ENCODE data around the gene ENPP1. TPM values are rescaled to one million over a fixed set of nuclear protein-coding genes. Genes with fewer than 3 reads are reported as not detected.

ENPP1 gene
- total and polyA plus RNA-seq, 9 of the 15 experiments (the other 6 are each of a cell fraction or from before 2014, with no cell fraction given): 0.03 to 0.56 (median 0.14) TPM

- no peak overlapping the region for H3K4me2 ChIP-seq (ENCODE audit: insufficient read depth, low read length)
- ChIA-PET CTCF (ENCODE audit: low intra/inter-chr PET ratio) (no interaction called here), POLR2A (interaction anchor here (0.7 kb wide), 1 partner anchor 730 kb away, joined by 3 read pairs; no protein-coding TSS in a partner anchor)
- 1% methylated on average over 4 of the region's 4 CpGs for WGBS (ENCODE audit: insufficient coverage, low coverage, missing lambda C conversion rate)
- TF ChIP-seq PTRF (tag; IDR thresholded peaks at IDR 0.05): no peak
- TF ChIP-seq ZNF212 (CRISPR knock-in tag; IDR thresholded peaks at IDR 0.05): no peak
- H3K4me1 ChIP-seq (replicated peaks in 1 of 2; ENCODE audit: control insufficient read depth in 2 of 2, insufficient read depth in 2 of 2, low read length in 2 of 2): no peaks in the 10 kb centered on the region; a peak in 1 of 5 replicates
- DNase-seq (ENCODE audit: extremely low read depth in 1 of 4, low spot score in 3 of 4) (no peak), ATAC-seq (no peak), FAIRE-seq (no peak)
- H3K9me1 ChIP-seq (ENCODE audit: control insufficient read depth, insufficient read depth, low read length): no peaks in the 10 kb centered on the region
- H3K9me3 ChIP-seq (replicated peaks; ENCODE audit: control insufficient read depth, insufficient read depth, low read depth, low read length): no peaks in the 10 kb centered on the region
- no peak overlapping the region for H3K27ac ChIP-seq (ENCODE audit: extremely low read depth, low read depth, low read length)
- H3K27me3 ChIP-seq (ENCODE audit: control insufficient read depth in 2 of 2, insufficient read depth in 2 of 2, low read length in 2 of 2): peaks cover 0 to 5% of the 10 kb centered on the region in 2 experiments; a peak in 3 of 5 replicates
- no peaks in the 10 kb centered on the region for H4K20me1 ChIP-seq (replicated peaks; ENCODE audit: control insufficient read depth, insufficient read depth, low read length)
- intact Hi-C loops (cut with micrococcal nuclease): no loop called here
- no TSS peak for BruUV-seq (replicated peaks)
- in situ Hi-C loops (cut with MboI): no loop called here
- H3K4me3 ChIP-seq: no peak overlapping the region
- H2AFZ ChIP-seq (ENCODE audit: low read depth, low read length): no peak overlapping the region
- H3K9ac ChIP-seq (ENCODE audit: insufficient read depth in 1 of 2, low read depth in 2 of 2, low read length in 2 of 2): no peak overlapping the region
- H3K79me2 ChIP-seq (ENCODE audit: control insufficient read depth, insufficient read depth, low read length): no peaks in the 10 kb centered on the region
- no peaks in the 10 kb centered on the region for H3K36me3 ChIP-seq (ENCODE audit: control insufficient read depth, insufficient read depth, low read length)
Measured at GRCh38 chr6:131758920-131759319, 48.9 kb upstream of the ENPP1 start.

- Histone ChIP-seq H3K36me3 (ENCODE audit: control insufficient read depth, insufficient read depth, low read length) (no peaks in the 10 kb centered on the region), H3K9ac (ENCODE audit: insufficient read depth in 1 of 2, low read depth in 2 of 2, low read length in 2 of 2) (no peak overlapping the region), H2AFZ (ENCODE audit: low read depth, low read length) (no peak overlapping the region), H3K4me2 (ENCODE audit: insufficient read depth, low read length) (no peak overlapping the region), H4K20me1 (replicated peaks; ENCODE audit: control insufficient read depth, insufficient read depth, low read length) (no peaks in the 10 kb centered on the region), H3K4me1 (replicated peaks in 1 of 2; ENCODE audit: control insufficient read depth in 2 of 2, insufficient read depth in 2 of 2, low read length in 2 of 2) (no peaks in the 10 kb centered on the region; a peak in 1 of 5 replicates), H3K27me3 (ENCODE audit: control insufficient read depth in 2 of 2, insufficient read depth in 2 of 2, low read length in 2 of 2) (no peaks in the 10 kb centered on the region; a peak in 2 of 5 replicates), H3K27ac (ENCODE audit: extremely low read depth, low read depth, low read length) (no peak overlapping the region), H3K9me1 (ENCODE audit: control insufficient read depth, insufficient read depth, low read length) (no peaks in the 10 kb centered on the region), H3K9me3 (replicated peaks; ENCODE audit: control insufficient read depth, insufficient read depth, low read depth, low read length) (no peaks in the 10 kb centered on the region), H3K4me3 (no peak overlapping the region), H3K79me2 (ENCODE audit: control insufficient read depth, insufficient read depth, low read length) (no peaks in the 10 kb centered on the region)
- POLR2A ChIA-PET: no interaction called here
- DNase-seq (ENCODE audit: extremely low read depth in 1 of 4, low spot score in 3 of 4) (no peak), ATAC-seq (no peak), FAIRE-seq (no peak)
- no TSS peak for BruUV-seq (replicated peaks)
- CTCF ChIA-PET (ENCODE audit: low intra/inter-chr PET ratio): interaction anchor here (0.7 kb wide), 1 partner anchor 672 kb away, joined by 3 read pairs; no protein-coding TSS in a partner anchor
- WGBS (ENCODE audit: insufficient coverage, low coverage, missing lambda C conversion rate): under 1% methylated on average over 6 of the region's 6 CpGs
- intact Hi-C loops (cut with micrococcal nuclease): no loop called here
- in situ Hi-C loops (cut with MboI): no loop called here
- TF ChIP-seq TEAD4 (IDR thresholded peaks at IDR 0.05; ENCODE audit: low read length): no peak
- no peak for TF ChIP-seq TEAD4 (CRISPR knock-in tag; IDR thresholded peaks at IDR 0.05; ENCODE audit: borderline replicate concordance)
- TF ChIP-seq PHB2 (IDR thresholded peaks at IDR 0.05; ENCODE audit: low read depth): no peak
- no peak for TF ChIP-seq ZNF77 (CRISPR knock-in tag; IDR thresholded peaks at IDR 0.05)
- no peak for TF ChIP-seq ZNF644 (tag; IDR thresholded peaks at IDR 0.05; ENCODE audit: low read depth)
- TF ChIP-seq MLX (CRISPR knock-in tag; conservative IDR thresholded peaks at IDR 0.05): no peak
- no peak for TF ChIP-seq RREB1 (CRISPR knock-in tag; IDR thresholded peaks at IDR 0.05)
Measured at GRCh38 chr6:131761060-131761761, 46.6 kb upstream of the ENPP1 start.

Data from K562 (cell line).